ENCODE results near the gene CEP57L1.

- no peak for TF ChIP-seq CTCF (conservative IDR thresholded peaks at IDR 0.05 in 1 of 2, IDR thresholded peaks at IDR 0.05 in 1 of 2; ENCODE audit: low read depth in 1 of 2, low read length in 2 of 2)
- no peak for TF ChIP-seq EZH2 (IDR thresholded peaks at IDR 0.05; ENCODE audit: low read length, missing control alignments)
Measured at GRCh38 chr6:109088995-109089394, 6.3 kb upstream of the CEP57L1 start.

All from fibroblast of lung (primary cell).